ENCODE results near the gene PLAAT2.

DNA sequence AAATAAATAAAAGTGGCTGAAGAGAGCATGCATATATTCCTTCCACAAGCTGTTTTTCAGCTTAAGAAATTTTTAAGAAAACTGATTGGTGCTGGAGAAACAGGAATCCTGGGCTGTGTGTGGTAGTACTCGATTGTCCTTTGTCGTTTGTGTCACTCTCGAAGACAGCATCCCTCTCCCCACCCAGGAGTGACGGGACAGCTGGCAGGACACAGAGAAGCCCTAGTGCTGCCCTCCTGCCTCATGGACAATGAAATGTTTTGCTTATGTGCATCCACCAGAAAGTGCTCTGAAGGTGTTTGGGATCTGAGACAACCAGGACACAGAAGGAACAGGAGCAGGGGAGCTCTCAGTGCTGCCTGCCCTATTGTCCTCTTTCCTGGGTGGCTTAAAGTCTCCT is 13.8 kb downstream of the PLAAT2 start:
- TF ChIP-seq TAF1 (IDR thresholded peaks at IDR 0.05; ENCODE audit: borderline replicate concordance, low read depth, low read length) (no peak), POLR2AphosphoS5 (IDR thresholded peaks at IDR 0.05; ENCODE audit: low read depth, low read length) (no peak)

All from GM12892 (cell line).